Astrocyte (in vitro differentiated cells and primary cell): ENCODE results near the gene NHLRC1. TPM values are rescaled to one million over a fixed set of nuclear protein-coding genes. Genes with fewer than 3 reads are reported as not detected.

Source experiments
- DNase-seq: peaks from one replicate; pipeline ENCODE4 v3.0.0-alpha.2; 2010; ENCODE audit warnings: low read depth
- FAIRE-seq: peaks from 2 replicates; lab custom pipeline; 2011; peaks lifted over from hg19 to GRCh38; lab: Jason Lieb, UNC
- H2AFZ ChIP-seq: 2 replicates; pipeline ENCODE4 v1.6.0; 2012; ENCODE audit warnings: low read depth, low read length, inconsistent platforms
- H3K27ac ChIP-seq: 2 replicates; pipeline ENCODE4 v1.5.1; 2011; ENCODE audit warnings: low read depth, low read length, inconsistent platforms
- H3K27me3 ChIP-seq: 2 replicates; pipeline ENCODE4 v1.6.0; 2011; ENCODE audit warnings: low read length, inconsistent platforms; ENCODE audit not compliant: insufficient read depth
- H3K36me3 ChIP-seq: 2 replicates; pipeline ENCODE4 v1.5.1; 2011; ENCODE audit warnings: low read length, inconsistent platforms; ENCODE audit not compliant: insufficient read depth
- H3K4me1 ChIP-seq: 2 replicates; pipeline ENCODE4 v1.5.1; 2011; ENCODE audit warnings: low read length, inconsistent platforms; ENCODE audit not compliant: insufficient read depth
- H3K4me2 ChIP-seq: 2 replicates; pipeline ENCODE4 v1.6.0; 2012; ENCODE audit warnings: low read length, inconsistent platforms
- H3K4me3 ChIP-seq: 2 replicates; pipeline ENCODE4 v1.5.1; 2011; ENCODE audit warnings: low read depth, mild to moderate bottlenecking, low read length, inconsistent platforms; ENCODE audit not compliant: insufficient read depth
- H3K79me2 ChIP-seq: 2 replicates; pipeline ENCODE4 v1.6.0; 2012; ENCODE audit warnings: mild to moderate bottlenecking, low read length, inconsistent platforms; ENCODE audit not compliant: insufficient read depth
- H3K9ac ChIP-seq: 2 replicates; pipeline ENCODE4 v1.6.0; 2012; ENCODE audit warnings: mild to moderate bottlenecking, low read length, inconsistent platforms
- H3K9me3 ChIP-seq: 2 replicates; pipeline ENCODE4 v1.5.1; 2012; ENCODE audit warnings: low read depth, mild to moderate bottlenecking, low read length, inconsistent platforms; ENCODE audit not compliant: insufficient read depth
- H4K20me1 ChIP-seq: 2 replicates; pipeline ENCODE4 v1.6.0; 2012; ENCODE audit warnings: low read length, inconsistent platforms; ENCODE audit not compliant: insufficient read depth
- H3K27ac Mint-ChIP-seq: one replicate; pipeline ENCODE4 v1.8.0; 2021; ENCODE audit warnings: mild to moderate bottlenecking, mixed read lengths; ENCODE audit not compliant: unreplicated experiment
- H3K27me3 Mint-ChIP-seq: one replicate; pipeline ENCODE4 v1.8.0; 2021; ENCODE audit warnings: low read depth, mixed read lengths; ENCODE audit not compliant: unreplicated experiment
- H3K36me3 Mint-ChIP-seq: one replicate; pipeline ENCODE4 v1.8.0; 2021; ENCODE audit warnings: low read depth, mixed read lengths; ENCODE audit not compliant: unreplicated experiment
- H3K4me1 Mint-ChIP-seq: one replicate; pipeline ENCODE4 v1.8.0; 2021; ENCODE audit warnings: low read depth, mixed read lengths; ENCODE audit not compliant: unreplicated experiment
- H3K4me3 Mint-ChIP-seq: one replicate; pipeline ENCODE4 v1.8.0; 2021; ENCODE audit warnings: mild to moderate bottlenecking, moderate library complexity, mixed read lengths; ENCODE audit not compliant: unreplicated experiment
- H3K9me3 Mint-ChIP-seq: one replicate; pipeline ENCODE4 v1.8.0; 2021; ENCODE audit warnings: mild to moderate bottlenecking, mixed read lengths; ENCODE audit not compliant: unreplicated experiment
- CTCF ChIP-seq: IDR thresholded peaks from 2 replicates; pipeline ENCODE4 v1.5.1; 2011; ENCODE audit warnings: low read depth, mild to moderate bottlenecking, inconsistent platforms, low read length, moderate library complexity; ENCODE audit not compliant: insufficient read depth
- EZH2 ChIP-seq: IDR thresholded peaks from 2 replicates; pipeline ENCODE4 v1.6.1; 2012; ENCODE audit warnings: mild to moderate bottlenecking, low read length, inconsistent platforms; ENCODE audit not compliant: insufficient read depth
- total RNA-seq: library from RNA; stranded (reverse); gene quantifications from 2 replicates; pipeline ENCODE4 v1.2.1, GENCODE V29; 2021

NHLRC1 gene
- total RNA-seq, 1 donor from 2014 or later: not detected

- H3K27ac Mint-ChIP-seq: no peak overlapping the region
- no peak overlapping the region for H3K4me3 ChIP-seq
- peaks cover 23% of the 10 kb centered on the region for H3K9me3 Mint-ChIP-seq
- no peaks in the 10 kb centered on the region for H3K36me3 ChIP-seq
- FAIRE-seq: no peak
- no peak overlapping the region for H3K9ac ChIP-seq
- no peaks in the 10 kb centered on the region for H3K9me3 ChIP-seq
- H4K20me1 ChIP-seq: no peaks in the 10 kb centered on the region
- H3K79me2 ChIP-seq: no peaks in the 10 kb centered on the region
- H2AFZ ChIP-seq: no peak overlapping the region
- H3K4me1 ChIP-seq: no peaks in the 10 kb centered on the region
- no peaks in the 10 kb centered on the region for H3K27me3 Mint-ChIP-seq
- H3K27me3 ChIP-seq: no peaks in the 10 kb centered on the region
- peaks cover 3% of the 10 kb centered on the region for H3K36me3 Mint-ChIP-seq
- H3K4me3 Mint-ChIP-seq: no peak overlapping the region
- no peak for DNase-seq
- H3K4me2 ChIP-seq: no peak overlapping the region
- TF ChIP-seq CTCF (no peak), EZH2 (no peak)
- H3K27ac ChIP-seq: no peak overlapping the region
- no peaks in the 10 kb centered on the region for H3K4me1 Mint-ChIP-seq
Measured at GRCh38 chr6:18088419-18089296, 33.8 kb downstream of the NHLRC1 start.

GRCh38 chr6:18087396-18088165 is 34.9 kb downstream of the NHLRC1 start:
- no peaks in the 10 kb centered on the region for H3K36me3 ChIP-seq
- no peak overlapping the region for H3K4me3 Mint-ChIP-seq
- DNase-seq: no peak
- no peak overlapping the region for H3K27ac ChIP-seq
- TF ChIP-seq EZH2: no peak
- no peak for TF ChIP-seq CTCF
- no peaks in the 10 kb centered on the region for H3K4me1 ChIP-seq
- H3K79me2 ChIP-seq: no peaks in the 10 kb centered on the region
- H3K9me3 Mint-ChIP-seq: peaks cover 23% of the 10 kb centered on the region
- no peaks in the 10 kb centered on the region for H3K4me1 Mint-ChIP-seq
- H3K9ac ChIP-seq: no peak overlapping the region
- H3K36me3 Mint-ChIP-seq: peaks cover 3% of the 10 kb centered on the region
- no peak overlapping the region for H3K27ac Mint-ChIP-seq
- H4K20me1 ChIP-seq: no peaks in the 10 kb centered on the region
- no peak overlapping the region for H2AFZ ChIP-seq
- H3K9me3 ChIP-seq: no peaks in the 10 kb centered on the region
- H3K27me3 ChIP-seq: no peaks in the 10 kb centered on the region
- no peak overlapping the region for H3K4me3 ChIP-seq
- H3K27me3 Mint-ChIP-seq: no peaks in the 10 kb centered on the region
- H3K4me2 ChIP-seq: no peak overlapping the region
- no peak for FAIRE-seq
